ENCODE results near the gene CTDNEP1.

GRCh38 chr17:7293159-7293558 is 41.6 kb upstream of the CTDNEP1 start:
- TF ChIP-seq POLR2AphosphoS5 (IDR thresholded peaks at IDR 0.05; ENCODE audit: low read depth, low read length) (no peak), CTCF (IDR thresholded peaks at IDR 0.05) (no peak), MAX (IDR thresholded peaks at IDR 0.05; ENCODE audit: low read depth) (no peak), TEAD4 (IDR thresholded peaks at IDR 0.05; ENCODE audit: borderline replicate concordance, insufficient read depth) (no peak), TAF1 (IDR thresholded peaks at IDR 0.05; ENCODE audit: borderline replicate concordance, low read depth, low read length) (no peak), RAD21 (IDR thresholded peaks at IDR 0.05; ENCODE audit: low read length) (no peak), USF1 (IDR thresholded peaks at IDR 0.05; ENCODE audit: borderline replicate concordance, low read depth) (no peak), NRF1 (IDR thresholded peaks at IDR 0.05; ENCODE audit: low read depth, low read length) (no peak), SIN3A (IDR thresholded peaks at IDR 0.05; ENCODE audit: borderline replicate concordance, low read depth, low read length) (no peak), SMC3 (IDR thresholded peaks at IDR 0.05; ENCODE audit: low read depth, low read length) (no peak), CHD2 (IDR thresholded peaks at IDR 0.05; ENCODE audit: low read length, partially characterized antibody) (no peak), NFIC (IDR thresholded peaks at IDR 0.05; ENCODE audit: borderline replicate concordance) (no peak)
